GM19239 (cell line): ENCODE data around the gene TMEM109.

ENCODE experiments used
- DNase-seq: peaks from one replicate; pipeline ENCODE4 v3.0.0; 2011; ENCODE audit warnings: low spot score; ENCODE audit not compliant: insufficient read length
- FAIRE-seq: peaks from 2 replicates; lab custom pipeline; 2011; peaks lifted over from hg19 to GRCh38; lab: Jason Lieb, UNC

The TMEM109 gene

GRCh38 chr11:60955571-60955970, 41.6 kb downstream of the TMEM109 start:
- no peak for FAIRE-seq
- DNase-seq, result no peak

GRCh38 chr11:60957188-60957587, 43.2 kb downstream of the TMEM109 start:
- DNase-seq (no peak), FAIRE-seq (no peak)

GRCh38 chr11:60959431-60959830, 45.5 kb downstream of the TMEM109 start:
- FAIRE-seq, result no peak
- no peak for DNase-seq

- DNase-seq, result no peak
- FAIRE-seq, result no peak
Measured at GRCh38 chr11:60960405-60960804, 46.4 kb downstream of the TMEM109 start.

- no peak for FAIRE-seq
Measured at GRCh38 chr11:60964801-60965200, 50.8 kb downstream of the TMEM109 start.

GRCh38 chr11:60966890-60967289, 52.9 kb downstream of the TMEM109 start:
- DNase-seq, result no peak
- FAIRE-seq, result no peak

More at GRCh38 chr11:60964801-60965200, 50.8 kb downstream of the TMEM109 start:
- no peak for DNase-seq

GRCh38 chr11:60968223-60968622, 54.3 kb downstream of the TMEM109 start:
- FAIRE-seq, result no peak
- no peak for DNase-seq

- FAIRE-seq (no peak), DNase-seq (peak; percentile 62)
Measured at GRCh38 chr11:60970369-60970774, 56.4 kb downstream of the TMEM109 start.

GRCh38 chr11:60970890-60971289, 56.9 kb downstream of the TMEM109 start:
- no peak for FAIRE-seq
- DNase-seq, result no peak

GRCh38 chr11:60971520-60971919, 57.6 kb downstream of the TMEM109 start, which contains the start of gene CD6:
Gene CD6 (plus strand): TSS chr11:60971680. CDS start chr11:60971866, 186 bp downstream.
- DNase-seq (no peak), FAIRE-seq (no peak)

GRCh38 chr11:60972182-60973030, 58.4 kb downstream of the TMEM109 start:
- FAIRE-seq (no peak), DNase-seq (no peak)
